Measurements from ENCODE around the gene SAMD4A.

The SAMD4A gene

GRCh38 chr14:54662491-54663133 is 95.7 kb downstream of the SAMD4A start:
- no peak for DNase-seq (ENCODE audit: low spot score)

DNA sequence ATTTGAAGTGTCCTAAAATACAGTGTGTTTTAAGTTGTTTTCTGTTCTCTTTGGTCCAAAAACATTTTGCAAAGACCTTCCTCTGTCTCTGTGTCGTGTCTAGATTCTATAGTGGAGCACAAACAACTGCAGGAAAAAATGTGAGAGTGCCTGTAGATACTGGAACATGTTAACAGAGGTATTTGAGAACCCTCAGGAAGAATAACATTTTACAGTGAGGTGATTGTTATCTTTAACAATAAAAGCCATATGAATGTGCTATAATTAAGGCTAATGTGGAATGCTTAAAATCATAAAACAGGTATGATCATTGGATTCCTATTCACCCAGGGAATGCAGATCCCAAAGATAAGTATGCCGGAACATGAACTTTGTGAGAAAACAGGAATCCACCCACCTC is 98.0 kb downstream of the SAMD4A start:
- no peak for DNase-seq (ENCODE audit: low spot score)

DNA sequence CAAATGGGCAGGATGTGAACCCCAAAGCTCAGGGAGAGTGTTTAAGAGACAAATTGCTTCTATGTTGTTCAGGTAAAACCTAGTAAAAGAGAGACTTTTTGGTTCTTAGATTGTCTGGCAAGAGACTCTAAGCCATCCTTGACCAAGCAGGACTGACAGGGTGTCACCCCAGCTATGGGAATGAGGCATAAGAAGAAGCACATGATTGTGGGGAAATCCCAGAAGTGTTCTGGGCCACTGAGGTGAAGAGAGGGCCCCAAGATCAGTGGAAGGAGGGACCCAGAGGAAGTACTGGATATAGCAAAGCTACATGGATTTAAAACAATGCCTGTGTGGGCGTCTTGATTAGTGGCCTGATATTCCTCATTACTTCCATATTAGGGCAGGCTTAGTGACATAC is 99.0 kb downstream of the SAMD4A start:
- DNase-seq (ENCODE audit: low spot score), result no peak

DNA sequence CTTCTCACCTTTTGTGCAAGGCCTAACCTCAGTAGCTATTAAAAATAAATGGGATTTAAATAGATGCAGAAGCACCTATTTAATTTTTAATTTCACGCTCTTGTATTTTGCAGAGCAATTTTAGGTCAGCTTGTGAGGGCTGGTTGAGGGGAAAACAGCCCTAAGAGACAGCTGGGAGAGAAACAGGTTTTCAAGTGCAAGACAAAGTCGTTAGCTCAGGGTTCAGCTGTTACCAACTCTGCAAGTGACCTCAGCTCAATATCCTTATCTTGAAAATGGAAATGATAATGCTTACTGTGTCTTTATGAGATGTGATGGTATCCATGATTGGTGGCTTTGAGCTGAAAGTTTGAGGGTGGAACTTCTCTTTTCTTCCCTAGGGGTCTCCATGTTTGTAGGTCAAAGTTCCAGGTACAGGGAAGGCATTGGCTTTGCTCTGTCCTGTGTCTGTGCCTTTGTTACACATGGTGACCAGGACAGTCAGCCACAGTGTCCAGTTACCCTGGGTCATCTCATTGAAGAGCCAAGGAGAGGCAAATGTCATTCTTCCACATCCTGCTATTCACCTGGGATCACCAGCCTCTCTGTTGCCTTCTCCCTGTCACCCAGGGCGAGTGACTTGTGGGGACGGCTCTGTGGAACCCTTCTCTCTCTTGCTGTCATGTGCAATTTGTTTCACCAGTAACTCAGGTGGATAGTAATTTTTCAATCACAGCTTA is 100.3 kb downstream of the SAMD4A start:
- no peak for DNase-seq (ENCODE audit: low spot score)

GRCh38 chr14:54667764-54668163 is 100.8 kb downstream of the SAMD4A start:
- no peak for DNase-seq (ENCODE audit: low spot score)

DNA sequence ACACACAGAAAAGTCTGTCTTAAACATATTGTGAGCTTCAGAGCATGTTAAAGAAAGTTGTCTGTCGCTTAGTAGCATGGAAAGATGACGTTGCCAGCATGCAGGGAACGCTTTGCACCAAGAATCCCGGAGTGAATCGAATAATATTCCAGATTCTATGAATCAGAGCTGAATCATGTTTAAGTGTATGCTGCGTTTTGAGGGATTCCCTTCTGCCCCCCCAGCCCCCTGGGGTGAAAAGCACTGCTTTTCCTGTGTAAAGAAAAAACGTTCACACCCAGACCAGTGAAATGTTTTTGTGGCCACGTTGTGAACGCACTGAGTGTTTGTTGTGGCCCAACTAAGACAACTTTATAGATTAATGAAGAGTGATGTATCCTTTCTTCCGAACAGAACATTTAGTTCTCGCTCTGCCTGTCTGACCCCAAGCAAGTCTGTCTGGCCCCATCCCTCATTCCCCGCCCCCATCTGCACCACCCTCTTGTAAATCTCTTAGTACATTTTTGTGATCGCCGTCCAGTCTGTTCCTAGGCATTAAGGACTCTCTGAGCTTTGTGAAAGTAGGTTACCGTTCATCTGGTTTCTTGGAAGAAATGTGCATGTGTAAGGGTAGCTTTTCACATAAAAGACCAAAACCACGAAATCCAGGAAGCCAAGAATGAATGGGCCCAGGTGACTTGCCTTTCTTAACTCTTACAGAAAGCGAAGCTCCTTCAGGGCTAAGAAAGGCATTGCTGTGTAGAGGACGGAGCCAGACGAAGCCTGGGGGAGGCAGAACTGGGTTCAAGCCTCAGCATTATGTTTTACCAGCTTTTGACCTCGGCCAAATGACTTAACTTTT is 103.0 kb downstream of the SAMD4A start:
- no peak for DNase-seq (ENCODE audit: low spot score)

DNA sequence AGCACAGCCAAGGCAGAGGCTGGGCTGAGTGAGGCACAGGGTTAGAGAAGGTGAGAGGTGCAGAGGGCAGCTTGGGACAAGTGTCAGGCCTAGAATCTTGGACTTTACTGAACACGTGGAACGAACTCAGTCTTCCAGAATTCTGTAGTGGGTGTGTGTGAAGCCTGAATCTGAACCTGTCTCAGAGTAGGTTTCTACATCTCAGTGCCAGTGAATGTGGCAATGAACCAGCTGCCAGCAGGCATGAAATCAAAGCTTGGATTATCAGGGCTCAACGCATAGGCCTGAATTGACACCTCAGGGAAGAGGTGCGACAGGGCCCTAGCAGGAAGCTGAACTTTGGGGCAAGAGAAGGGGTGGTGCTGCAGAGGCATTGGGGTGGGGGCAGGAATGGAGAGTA is 104.6 kb downstream of the SAMD4A start:
- no peak for DNase-seq (ENCODE audit: low spot score)

DNA sequence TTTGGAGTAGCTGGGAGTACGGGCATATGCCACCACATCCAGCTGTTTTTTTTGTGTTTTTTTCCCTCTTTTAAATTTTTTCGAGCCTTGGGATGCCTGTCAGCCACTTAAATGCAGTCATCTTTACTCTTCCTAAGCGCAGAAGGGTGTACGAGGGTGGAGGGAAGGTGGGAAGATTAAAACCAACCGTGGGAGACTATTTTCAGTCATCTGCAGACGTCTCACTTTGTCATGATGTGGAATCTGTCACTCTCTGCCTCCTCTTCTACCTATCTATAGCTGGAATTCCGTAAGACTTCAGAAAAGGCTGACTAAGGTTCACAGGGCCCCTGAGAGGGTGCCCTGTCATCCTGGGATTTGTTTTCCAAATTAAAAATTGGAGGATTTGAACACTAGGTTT is 105.3 kb downstream of the SAMD4A start:
- DNase-seq (ENCODE audit: low spot score), result no peak

DNA sequence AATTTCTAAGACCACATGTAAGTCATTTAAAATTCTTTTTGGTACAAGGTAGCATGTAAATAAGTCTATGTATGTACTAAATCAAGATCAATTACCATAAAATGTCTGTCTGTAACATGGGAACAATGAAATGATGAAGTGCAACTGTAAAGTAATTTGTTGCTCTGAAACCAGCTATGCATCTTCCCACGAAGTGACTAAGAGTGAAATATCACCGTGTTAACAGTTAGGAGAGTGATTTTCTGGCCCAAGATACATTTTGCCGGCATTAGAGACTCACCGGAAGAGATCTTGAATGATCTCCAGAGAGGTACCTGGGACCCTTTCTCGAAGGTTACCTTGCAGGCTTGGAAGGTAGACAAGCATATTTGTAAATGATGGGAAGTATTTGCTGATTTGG is 105.8 kb downstream of the SAMD4A start:
- DNase-seq (ENCODE audit: low spot score), result no peak

- no peak for DNase-seq (ENCODE audit: low spot score)
Observed at GRCh38 chr14:54673193-54674045, 106.5 kb downstream of the SAMD4A start.

GRCh38 chr14:54674046-54674741 is 107.3 kb downstream of the SAMD4A start:
- no peak for DNase-seq (ENCODE audit: low spot score)

DNA sequence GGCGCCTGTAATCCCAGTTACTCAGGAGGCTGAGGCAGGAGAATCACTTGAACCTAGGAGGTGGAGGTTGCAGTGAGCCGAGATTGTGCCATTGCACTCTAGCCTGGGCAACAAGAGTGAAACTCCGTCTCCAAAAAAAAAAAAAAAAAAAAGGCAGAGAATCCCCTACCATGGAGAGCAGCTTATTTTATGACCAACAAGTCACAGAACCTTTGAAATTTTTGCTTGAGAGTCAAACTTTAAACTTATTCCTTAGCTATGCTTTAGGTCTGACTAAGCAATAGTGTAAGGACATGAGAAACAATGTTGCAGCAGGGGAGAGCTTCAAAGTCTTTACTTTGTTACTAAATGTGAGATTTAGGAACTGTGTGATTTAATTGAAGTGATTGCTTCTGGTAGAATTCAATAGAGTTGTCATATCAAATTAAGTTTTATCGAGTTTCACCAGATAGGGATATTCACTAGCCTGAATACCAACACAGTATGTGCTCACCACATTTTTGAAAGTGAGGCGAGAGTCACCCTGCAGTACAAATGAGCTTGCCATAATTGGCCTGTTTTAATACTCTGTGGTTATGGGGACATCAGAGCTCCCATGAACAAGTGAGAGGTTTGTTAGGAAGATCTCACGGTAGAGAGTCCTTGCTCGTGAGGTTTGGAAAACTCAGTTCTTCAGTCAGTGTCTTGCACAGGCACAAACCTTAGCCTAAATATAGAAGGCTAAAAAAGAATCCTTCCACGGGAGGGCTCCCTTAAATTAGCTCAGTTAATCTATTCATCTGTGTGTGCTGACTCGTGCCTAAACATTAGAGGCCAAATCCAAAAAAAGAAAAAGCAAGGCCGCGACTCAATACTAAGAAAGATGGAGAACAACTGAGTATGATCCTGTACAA is 108.6 kb downstream of the SAMD4A start:
- DNase-seq (ENCODE audit: low spot score), result no peak

DNA sequence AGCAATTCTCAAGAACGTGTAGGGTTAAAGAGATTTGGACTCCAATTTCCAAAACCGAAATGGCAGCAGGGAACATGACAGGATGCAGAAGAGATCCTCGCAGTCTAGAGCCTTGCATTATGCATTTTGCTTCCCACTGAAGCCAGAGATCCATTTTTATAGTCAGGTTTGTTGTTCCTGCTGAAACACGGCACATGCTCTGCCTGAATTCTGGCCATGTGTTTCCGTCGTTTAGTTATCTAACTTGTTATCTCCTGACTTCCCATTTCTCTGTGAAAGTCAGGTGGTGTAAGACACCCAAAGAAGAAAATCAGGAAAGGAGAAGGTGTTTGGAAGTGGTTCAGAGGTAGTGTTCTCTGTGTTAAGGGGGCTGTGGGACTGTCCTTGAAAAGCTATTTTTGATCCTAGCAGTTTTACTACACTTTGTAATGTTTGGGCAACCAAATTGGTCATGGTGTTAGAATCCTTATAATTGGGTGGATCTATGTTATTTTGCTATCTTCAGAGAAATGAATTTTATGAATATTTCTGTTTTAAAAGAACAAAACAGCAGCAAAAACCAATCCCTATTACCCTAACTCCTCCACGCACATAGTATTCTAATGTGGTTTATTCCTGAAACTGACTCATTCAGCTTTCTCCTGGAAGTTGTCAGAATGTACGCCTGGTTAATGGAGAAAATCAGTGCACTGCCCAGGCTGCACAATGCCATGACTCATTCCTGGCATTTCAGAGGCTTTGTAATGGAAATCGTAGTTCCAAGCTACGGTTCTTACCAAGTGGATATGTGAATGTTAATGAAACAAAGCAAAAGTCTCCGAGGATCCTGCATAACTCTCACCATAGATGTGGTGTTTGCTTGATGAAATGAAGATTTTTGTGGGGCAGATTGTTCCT is 110.1 kb downstream of the SAMD4A start:
- no peak for DNase-seq (ENCODE audit: low spot score)

GRCh38 chr14:54680651-54681050 is 113.7 kb downstream of the SAMD4A start:
- DNase-seq (ENCODE audit: low spot score), result no peak

GRCh38 chr14:54681811-54682261 is 114.9 kb downstream of the SAMD4A start:
- no peak for DNase-seq (ENCODE audit: low spot score)

GRCh38 chr14:54682578-54682977 is 115.7 kb downstream of the SAMD4A start:
- no peak for DNase-seq (ENCODE audit: low spot score)

DNA sequence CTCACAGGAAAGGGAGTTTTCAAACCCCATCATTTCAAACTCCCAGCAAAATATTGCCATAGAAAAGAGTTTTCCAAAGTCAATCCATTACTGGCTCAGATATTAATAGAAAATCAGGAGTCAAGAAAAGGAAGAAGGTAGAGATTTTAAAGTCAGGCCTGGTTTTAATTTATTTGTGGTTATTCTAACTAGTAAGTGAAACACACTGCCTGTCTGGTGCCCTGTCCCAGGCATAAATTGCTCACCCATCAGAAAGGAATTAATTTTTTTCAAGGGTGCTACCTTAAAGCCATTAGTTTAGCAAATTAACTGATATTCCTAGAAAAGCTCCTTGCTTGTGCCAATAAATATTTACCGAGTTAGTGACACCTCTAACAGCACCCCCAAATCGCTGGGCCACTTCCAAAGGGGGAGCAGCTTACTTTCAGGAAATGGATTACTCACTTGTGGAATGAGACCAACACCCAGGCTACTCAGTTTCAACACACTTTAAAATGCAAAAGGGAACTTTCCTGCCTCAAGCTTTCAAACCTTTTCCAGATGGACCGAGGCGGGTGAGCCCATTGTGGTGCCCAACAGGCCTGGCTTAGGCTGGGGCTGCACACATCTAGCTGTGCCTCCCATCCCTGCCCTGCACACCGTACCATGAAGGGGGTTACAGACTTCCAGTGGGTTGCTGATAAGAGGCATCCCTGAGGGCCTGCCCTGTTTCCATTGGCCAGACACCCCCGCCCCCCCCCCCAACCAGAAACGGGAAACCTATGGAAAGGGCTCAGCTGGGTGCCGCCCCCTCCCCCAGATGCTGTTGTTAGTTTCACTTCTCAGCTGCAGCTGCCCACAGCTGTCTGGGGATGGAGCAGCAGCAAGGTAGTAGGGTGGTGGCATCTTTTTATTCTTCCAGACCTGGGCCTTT is 117.2 kb downstream of the SAMD4A start:
- DNase-seq (ENCODE audit: low spot score), result no peak

DNA sequence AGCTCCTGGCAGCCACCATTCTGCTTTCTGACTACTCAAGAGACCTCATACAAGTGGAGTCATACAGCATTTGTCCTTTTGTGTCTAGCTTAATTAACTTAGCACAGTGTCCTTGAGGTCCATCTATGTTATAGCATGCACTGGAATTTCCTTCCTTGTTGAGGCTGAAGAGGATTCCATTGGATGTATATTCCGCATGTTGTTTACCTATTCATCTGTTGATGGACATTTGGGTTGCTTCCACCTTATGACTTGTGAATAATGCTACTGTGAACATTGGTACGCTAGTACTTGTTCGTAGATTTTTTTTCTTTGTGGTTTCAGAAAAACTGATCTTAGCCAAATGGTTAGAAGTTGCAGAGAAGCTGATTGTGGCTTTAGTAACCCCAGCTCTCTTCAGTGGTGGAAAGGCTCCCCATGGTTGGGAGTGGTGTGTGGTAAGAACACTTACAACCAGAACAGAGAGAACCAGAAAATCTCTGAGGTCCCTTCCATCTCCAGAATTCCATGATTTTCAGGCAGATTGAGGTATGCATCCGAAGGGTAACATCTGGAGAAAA is 118.4 kb downstream of the SAMD4A start:
- no peak for DNase-seq (ENCODE audit: low spot score)
